ENCODE results near the gene APOOL.

DNA sequence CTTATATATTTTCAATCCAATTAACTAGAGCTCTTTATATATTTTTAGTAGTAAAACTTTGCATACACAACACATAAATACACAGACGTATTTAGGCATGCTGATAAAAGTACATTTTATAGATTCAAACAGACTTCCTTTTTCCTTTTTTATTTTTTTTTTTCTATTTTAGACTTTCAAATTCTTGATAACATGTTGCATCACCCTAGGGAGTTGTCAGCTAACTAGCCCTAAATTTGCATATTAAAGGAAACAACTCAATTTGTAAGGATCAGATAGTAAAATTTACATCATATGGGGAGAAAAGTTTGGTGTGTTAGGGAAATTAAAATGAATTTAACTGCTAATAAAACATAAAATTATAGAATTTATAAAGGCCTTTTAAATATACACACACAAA lies 47.4 kb upstream of the APOOL start:
- TF ChIP-seq, protein P1, sequence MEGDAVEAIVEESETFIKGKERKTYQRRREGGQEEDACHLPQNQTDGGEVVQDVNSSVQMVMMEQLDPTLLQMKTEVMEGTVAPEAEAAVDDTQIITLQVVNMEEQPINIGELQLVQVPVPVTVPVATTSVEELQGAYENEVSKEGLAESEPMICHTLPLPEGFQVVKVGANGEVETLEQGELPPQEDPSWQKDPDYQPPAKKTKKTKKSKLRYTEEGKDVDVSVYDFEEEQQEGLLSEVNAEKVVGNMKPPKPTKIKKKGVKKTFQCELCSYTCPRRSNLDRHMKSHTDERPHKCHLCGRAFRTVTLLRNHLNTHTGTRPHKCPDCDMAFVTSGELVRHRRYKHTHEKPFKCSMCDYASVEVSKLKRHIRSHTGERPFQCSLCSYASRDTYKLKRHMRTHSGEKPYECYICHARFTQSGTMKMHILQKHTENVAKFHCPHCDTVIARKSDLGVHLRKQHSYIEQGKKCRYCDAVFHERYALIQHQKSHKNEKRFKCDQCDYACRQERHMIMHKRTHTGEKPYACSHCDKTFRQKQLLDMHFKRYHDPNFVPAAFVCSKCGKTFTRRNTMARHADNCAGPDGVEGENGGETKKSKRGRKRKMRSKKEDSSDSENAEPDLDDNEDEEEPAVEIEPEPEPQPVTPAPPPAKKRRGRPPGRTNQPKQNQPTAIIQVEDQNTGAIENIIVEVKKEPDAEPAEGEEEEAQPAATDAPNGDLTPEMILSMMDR (conservative IDR thresholded peaks at IDR 0.05): no peak
- no peak for TF ChIP-seq EZH2 (IDR thresholded peaks at IDR 0.05; ENCODE audit: low read depth)
